GM13977 (cell line): ENCODE results near the gene SCFD1.

Experiments
- DNase-seq: peaks from one replicate; pipeline ENCODE4 v3.0.0; 2012; ENCODE audit warnings: low spot score
- in situ Hi-C: fragments of 300-500 bp; cut with MboI; formaldehyde crosslinking; loops from one replicate; pipeline ENCODE4 v1.12.0; 2022; ENCODE audit warnings: low sequenced_read_pairs, low pct_unique_long_range_greater_than_20kb, mixed read lengths, inconsistent platforms; ENCODE audit not compliant: unreplicated experiment
- TF ChIP-seq, protein P1 (sequence below): IDR thresholded peaks from 2 replicates; pipeline ENCODE4 v1.5.1; 2012; ENCODE audit warnings: mild to moderate bottlenecking, control low read depth; ENCODE audit not compliant: insufficient read depth; ENCODE audit errors: extremely low read depth, missing control alignments

The SCFD1 gene

GRCh38 chr14:30748343-30748742, 126.2 kb downstream of the SCFD1 start:
- DNase-seq = no peak
- in situ Hi-C loops = no loop called here
- TF ChIP-seq, protein P1, sequence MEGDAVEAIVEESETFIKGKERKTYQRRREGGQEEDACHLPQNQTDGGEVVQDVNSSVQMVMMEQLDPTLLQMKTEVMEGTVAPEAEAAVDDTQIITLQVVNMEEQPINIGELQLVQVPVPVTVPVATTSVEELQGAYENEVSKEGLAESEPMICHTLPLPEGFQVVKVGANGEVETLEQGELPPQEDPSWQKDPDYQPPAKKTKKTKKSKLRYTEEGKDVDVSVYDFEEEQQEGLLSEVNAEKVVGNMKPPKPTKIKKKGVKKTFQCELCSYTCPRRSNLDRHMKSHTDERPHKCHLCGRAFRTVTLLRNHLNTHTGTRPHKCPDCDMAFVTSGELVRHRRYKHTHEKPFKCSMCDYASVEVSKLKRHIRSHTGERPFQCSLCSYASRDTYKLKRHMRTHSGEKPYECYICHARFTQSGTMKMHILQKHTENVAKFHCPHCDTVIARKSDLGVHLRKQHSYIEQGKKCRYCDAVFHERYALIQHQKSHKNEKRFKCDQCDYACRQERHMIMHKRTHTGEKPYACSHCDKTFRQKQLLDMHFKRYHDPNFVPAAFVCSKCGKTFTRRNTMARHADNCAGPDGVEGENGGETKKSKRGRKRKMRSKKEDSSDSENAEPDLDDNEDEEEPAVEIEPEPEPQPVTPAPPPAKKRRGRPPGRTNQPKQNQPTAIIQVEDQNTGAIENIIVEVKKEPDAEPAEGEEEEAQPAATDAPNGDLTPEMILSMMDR = no peak

DNA sequence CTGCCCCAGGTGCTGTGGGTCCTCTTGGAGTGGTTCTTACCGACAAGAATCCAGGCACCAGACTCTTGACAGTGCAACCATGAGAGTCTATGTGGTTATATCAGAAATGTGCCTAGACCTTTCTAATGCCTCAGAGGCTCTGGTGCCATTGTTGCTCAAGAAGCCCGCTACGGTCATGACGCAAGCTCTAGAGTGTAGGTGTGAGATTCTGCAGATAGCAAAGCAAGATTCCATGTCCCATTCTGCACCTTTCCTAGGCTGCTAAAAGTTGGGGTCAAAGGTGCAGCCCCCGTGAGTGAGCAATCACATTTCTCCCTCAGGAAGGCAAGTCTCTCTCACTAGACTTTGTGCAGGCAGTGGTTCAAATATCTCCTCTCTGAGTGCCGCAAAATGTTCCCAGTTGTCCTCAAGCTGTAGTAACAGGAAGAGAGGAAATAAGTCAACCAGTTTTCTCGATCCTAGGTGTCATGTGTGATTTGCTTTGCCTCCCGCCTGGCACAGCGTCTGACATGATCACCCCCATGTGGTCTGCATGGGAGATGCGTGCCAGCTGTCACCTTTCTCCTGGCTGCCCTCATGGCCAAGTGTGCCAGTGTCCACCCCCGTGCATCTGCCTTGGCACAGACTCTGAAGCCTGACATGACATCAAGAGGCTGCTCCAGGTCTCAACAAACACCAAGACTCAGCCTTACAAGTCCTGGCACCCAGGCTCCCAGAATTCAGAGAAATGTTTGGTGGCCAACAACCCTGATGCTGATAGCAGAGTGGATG, 129.7 kb downstream of the SCFD1 start:
- DNase-seq = no peak
- in situ Hi-C loops = no loop called here
- TF ChIP-seq, protein P1 = peak; percentile 6

GRCh38 chr14:30753452-30753851, 131.3 kb downstream of the SCFD1 start:
- in situ Hi-C loops = no loop called here
- TF ChIP-seq, protein P1 = no peak
- DNase-seq = no peak

- TF ChIP-seq, protein P1 = no peak
- no peak for DNase-seq
- in situ Hi-C loops = no loop called here
Observed at GRCh38 chr14:30754778-30755177, 132.7 kb downstream of the SCFD1 start.

- in situ Hi-C loops = no loop called here
- TF ChIP-seq, protein P1 = no peak
- no peak for DNase-seq
Observed at GRCh38 chr14:30756594-30756993, 134.5 kb downstream of the SCFD1 start.

GRCh38 chr14:30757082-30757481, 135.0 kb downstream of the SCFD1 start:
- in situ Hi-C loops = no loop called here
- no peak for DNase-seq
- TF ChIP-seq, protein P1 = no peak
